ENCODE measurements around the gene PXDN. TPM values are rescaled to one million over a fixed set of nuclear protein-coding genes. Genes with fewer than 3 reads are reported as not detected.

Gene PXDN
- total RNA-seq, 2 experiments from 2014 or later: 0.86 to 1.8 TPM

DNA sequence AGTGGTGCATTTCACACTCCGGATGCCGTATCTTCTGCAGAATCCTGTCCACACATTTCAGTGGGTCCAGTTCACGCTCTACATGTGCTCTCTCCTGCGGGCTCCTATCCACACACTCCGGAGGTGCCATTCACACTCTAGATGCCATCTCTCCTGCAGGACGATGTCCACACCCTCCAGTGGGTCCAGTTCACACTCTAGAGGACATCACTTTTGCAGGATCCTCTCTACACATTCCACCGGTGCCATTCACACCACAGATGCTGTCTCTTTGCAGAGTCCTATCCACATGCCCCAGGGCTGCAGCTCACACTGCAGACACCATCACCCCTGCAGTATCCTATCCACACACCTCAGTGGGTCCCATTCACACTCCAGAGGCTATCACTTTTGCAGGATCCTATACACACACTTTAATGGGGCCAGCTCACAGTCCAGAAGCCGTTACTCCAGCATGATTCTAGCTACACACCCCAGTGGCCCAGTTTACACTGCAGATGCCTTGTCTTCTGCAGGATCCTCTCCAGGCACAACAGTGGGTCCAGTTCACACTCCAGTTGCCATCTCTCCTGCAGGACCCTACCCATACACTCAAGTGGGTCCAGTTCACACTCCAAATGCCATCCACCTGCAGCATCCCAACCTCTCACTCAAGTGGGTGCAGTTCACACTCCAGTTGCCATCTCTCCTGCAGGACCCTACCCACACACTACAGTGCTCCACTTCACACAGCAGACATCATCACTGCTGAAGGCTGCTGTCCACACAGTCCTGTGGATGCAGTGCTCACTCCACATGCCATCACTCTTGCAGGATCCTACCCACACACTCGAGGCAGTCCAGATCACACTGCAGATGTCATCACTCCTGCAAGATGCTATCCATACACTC, 2.1 kb upstream of the PXDN start:
- ATAC-seq (ENCODE audit: low read depth) (no peak), DNase-seq (peak; percentile 5)
- POLR2A ChIA-PET: no interaction called here
- peaks cover 44% of the 10 kb centered on the region for H3K27me3 Mint-ChIP-seq
- peaks cover 9% of the 10 kb centered on the region for H3K4me1 Mint-ChIP-seq
- no peaks in the 10 kb centered on the region for H3K9me3 Mint-ChIP-seq
- no peak overlapping the region for H3K4me3 Mint-ChIP-seq
- no peak overlapping the region for H3K27ac Mint-ChIP-seq
- no peaks in the 10 kb centered on the region for H3K36me3 Mint-ChIP-seq

DNA sequence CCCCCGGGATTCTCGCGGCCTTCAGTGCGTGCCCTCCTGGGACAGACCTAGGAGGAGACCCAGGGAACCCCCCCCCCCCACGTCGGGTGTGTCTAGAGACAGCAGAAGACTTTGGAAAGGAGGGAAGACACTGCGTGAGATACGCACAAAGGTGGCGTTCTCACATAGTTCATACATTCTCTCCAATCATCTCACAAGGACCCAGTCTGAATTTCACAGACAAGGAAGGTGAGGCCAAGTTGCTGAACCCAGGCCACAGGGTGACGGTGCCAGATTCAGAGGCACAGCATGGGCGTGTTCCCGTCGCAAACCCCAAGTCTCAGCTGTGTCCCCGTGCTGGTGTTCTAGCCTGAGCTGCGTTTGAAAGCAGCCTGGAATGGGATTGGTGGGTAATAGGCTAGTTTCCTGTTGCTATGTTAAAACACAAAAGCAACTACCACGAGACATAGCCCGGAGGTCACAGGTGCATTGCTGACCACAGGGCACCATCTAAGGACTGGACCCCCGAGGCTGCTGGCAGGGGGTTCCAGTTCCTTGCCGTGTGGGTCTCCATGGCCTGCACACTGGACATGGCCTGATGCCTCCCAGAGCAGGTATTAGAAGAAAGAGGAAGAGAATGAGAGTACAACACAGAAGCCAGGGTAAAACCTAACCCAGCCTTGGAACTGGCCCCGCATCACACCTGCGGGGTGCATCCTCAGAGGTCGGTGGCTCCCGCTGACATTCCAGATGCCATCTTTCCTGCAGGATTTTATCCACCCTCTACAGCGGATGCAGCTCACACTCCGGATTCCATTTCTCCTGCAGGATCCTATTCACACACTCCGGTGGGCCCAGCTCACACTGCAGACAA, 1.1 kb upstream of the PXDN start:
- peaks cover 4% of the 10 kb centered on the region for H3K4me1 Mint-ChIP-seq
- POLR2A ChIA-PET: no interaction called here
- peaks cover 41% of the 10 kb centered on the region for H3K27me3 Mint-ChIP-seq
- no peak overlapping the region for H3K27ac Mint-ChIP-seq
- H3K36me3 Mint-ChIP-seq: no peaks in the 10 kb centered on the region
- DNase-seq: peak; percentile 23
- no peak for ATAC-seq (ENCODE audit: low read depth)
- H3K4me3 Mint-ChIP-seq: peak overlapping the region; percentile 72
- H3K9me3 Mint-ChIP-seq: no peaks in the 10 kb centered on the region

DNA sequence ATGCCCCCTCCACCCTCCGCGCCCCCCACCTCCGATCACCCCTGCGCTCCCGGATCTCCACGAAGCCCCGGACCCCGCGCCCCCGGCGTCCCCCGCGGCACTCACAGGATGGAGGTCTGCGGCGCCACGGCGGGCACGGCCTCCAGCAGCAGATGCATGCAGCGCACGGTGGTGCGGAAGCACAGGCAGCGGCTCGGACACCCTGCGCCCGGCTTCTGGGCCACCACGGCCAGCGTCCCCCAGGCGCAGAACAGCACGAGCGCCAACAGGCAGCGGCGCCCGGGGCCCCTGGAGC, 217 bp downstream of the PXDN start:
- Mint-ChIP-seq H3K4me3 (no peak overlapping the region), H3K4me1 (peaks cover 4% of the 10 kb centered on the region), H3K27ac (no peak overlapping the region), H3K36me3 (no peaks in the 10 kb centered on the region), H3K9me3 (no peaks in the 10 kb centered on the region), H3K27me3 (peaks cover 41% of the 10 kb centered on the region)
- POLR2A ChIA-PET: no interaction called here
- DNase-seq (peak; percentile 43), ATAC-seq (ENCODE audit: low read depth) (peak; percentile 46)

DNA sequence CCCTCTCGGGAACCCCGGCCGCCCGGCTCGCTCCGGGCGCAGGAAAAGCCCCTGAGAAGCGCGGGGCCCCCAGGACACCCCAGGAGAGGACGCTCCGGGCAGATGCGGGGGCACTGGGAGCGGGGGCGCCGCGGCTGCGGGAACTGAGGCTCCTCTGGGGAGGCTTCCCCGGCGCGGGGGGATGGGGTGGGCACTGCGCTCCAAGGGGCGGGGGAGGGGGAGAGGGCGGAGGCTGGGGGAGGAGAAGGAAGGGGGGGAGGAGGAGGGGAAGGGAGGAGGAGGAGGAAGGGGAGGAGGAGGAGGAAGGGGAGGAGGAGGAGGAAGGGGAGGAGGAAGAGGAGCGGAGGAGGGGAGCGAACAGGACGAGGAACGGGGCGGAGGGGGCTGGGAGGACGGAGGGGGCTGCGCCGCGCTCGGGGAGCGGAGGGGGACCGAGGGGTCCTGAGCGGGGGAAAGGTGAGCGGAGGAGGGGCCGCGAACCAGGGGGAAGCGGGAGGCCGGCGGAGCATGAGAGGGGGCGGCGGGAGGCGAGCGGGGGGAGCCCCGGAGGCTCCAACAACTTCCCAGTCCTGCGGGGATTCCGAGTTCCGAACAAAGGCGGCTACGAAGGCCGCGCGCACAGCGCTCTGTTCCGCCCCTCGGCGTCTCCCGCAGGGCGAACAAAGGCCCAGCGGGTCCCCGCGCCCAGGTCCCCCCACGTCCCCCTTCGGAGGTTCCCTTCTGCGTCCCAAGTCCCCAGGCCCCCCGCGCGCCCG, 742 bp downstream of the PXDN start:
- Mint-ChIP-seq H3K27ac (no peak overlapping the region), H3K36me3 (no peaks in the 10 kb centered on the region), H3K4me3 (peak overlapping the region; percentile 78), H3K27me3 (peaks cover 41% of the 10 kb centered on the region), H3K9me3 (no peaks in the 10 kb centered on the region), H3K4me1 (peaks cover 4% of the 10 kb centered on the region)
- POLR2A ChIA-PET: no interaction called here
- no peak for DNase-seq
- peak; percentile 27 for ATAC-seq (ENCODE audit: low read depth)

DNA sequence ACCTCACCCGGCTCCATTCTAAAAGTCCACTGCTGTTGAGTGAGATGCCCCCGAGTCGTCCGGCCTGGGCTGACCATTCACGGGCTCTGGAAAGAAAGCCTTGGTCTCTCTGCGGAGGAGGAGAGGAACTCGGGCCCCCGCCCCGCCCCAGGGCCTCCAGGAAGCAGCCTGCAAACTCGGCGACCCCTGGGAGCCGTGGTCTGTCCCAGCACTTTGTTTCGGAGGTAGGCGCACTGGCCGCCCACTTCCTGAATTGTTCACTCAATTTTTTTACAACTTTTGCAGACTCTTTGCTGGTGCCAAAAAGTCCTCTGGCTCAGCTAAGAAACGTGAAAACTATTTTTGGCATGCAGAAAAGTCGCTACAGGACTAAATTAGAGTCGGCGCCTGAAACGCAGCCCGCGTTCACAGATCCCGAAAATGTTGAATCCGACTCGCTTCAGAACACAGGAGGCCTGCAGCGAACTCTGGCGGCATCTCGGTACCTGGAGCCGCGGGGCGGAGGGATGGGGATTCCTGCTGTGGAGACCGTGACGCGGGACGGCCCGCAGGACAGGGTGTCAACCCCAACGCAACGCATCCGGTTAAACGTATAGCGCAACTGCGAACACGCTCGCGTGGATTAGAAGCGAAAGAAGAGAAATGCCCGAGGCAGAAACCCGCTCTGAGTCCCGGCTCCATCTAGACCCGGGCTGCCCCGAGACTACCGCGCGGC, 1.5 kb downstream of the PXDN start:
- Mint-ChIP-seq H3K9me3 (no peaks in the 10 kb centered on the region), H3K4me1 (peaks cover 4% of the 10 kb centered on the region), H3K36me3 (no peaks in the 10 kb centered on the region), H3K27me3 (peaks cover 41% of the 10 kb centered on the region), H3K4me3 (peak overlapping the region; percentile 78), H3K27ac (peak overlapping the region; percentile 51)
- DNase-seq: peak; percentile 54
- ATAC-seq (ENCODE audit: low read depth): peak; percentile 61
- POLR2A ChIA-PET: no interaction called here

DNA sequence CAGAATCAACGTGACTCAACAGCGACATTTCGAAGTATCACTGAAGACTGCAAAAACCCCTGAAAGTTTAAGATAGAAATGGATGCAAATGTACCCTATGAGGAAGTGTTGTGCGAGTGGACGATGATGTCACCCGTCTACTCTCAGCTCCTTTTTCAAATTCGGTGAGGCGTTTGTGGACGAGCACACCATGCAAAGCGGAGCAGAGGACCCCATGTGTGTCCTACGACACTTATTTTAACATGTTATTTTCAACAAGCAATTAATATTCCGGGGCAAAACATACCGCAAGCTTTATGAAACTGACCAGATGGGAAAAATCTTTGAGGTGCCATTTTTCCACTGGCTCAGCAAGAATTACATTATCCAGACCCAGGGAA, 2.0 kb downstream of the PXDN start:
- ATAC-seq (ENCODE audit: low read depth) (no peak), DNase-seq (no peak)
- H3K27me3 Mint-ChIP-seq: peaks cover 38% of the 10 kb centered on the region
- H3K36me3 Mint-ChIP-seq: no peaks in the 10 kb centered on the region
- H3K27ac Mint-ChIP-seq: no peak overlapping the region
- H3K4me3 Mint-ChIP-seq: peak overlapping the region; percentile 37
- POLR2A ChIA-PET: no interaction called here
- no peaks in the 10 kb centered on the region for H3K9me3 Mint-ChIP-seq
- peaks cover 4% of the 10 kb centered on the region for H3K4me1 Mint-ChIP-seq

DNA sequence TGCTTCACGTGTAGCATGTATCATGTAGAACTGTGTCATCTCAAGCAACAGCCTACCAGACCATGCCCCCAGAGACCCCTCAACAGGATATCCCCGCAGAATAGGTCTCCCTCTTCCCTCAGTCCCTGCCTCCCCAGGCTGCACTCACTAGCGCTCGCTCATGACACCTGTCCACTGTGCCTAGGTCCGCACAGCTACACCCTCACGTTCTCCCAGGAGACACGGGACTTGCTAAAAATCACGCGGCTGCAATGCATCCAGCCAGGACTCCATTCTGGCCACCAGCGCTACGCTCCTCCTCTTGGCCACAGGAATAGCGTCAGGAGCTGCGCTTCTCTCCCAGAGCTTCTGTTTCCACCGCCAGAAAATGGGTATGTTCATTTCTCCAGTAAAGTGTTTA, 2.5 kb downstream of the PXDN start:
- no peak overlapping the region for H3K4me3 Mint-ChIP-seq

DNA sequence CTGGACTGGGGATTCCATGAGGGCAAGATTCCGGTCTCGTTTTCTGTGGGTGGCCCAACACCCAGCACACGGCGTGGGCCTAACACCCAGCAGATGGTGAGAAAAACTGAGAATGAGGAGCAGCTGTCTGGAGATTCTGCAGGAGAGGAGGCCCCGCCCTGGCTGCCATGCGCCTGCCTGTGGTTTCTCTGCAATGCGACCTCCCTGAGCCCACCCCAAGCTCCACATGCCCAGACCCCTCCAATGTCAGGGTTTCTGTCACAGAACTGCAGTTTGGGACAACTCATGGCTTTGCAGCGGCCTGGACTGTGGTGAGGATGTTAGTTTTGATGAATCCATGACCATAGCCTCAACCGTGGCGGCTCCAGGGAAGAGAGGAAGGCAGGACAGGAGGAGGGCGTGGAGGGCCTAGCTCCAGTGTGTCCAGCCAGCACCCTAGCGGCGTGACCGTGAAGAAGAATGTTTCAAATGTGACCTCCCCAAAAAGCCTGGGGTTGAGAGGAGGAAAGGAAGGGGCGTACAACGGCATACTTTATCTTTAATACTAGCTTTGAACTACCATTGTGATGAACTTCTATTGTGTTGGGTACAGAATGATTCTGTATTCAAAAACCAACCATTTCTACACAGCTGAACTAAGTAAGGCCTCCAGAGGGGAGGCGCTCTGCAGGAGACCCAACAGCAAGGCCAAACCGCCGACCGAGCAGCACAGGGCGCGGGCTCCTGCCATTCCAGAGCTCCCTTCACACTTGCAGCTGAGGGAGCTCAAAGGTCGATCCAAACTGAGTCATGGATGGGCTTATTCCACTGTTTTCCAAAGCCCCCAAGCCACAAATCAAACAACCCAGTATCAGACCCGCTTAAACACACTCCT, 3.4 kb downstream of the PXDN start:
- POLR2A ChIA-PET: no interaction called here
- Mint-ChIP-seq H3K9me3 (no peaks in the 10 kb centered on the region), H3K4me3 (no peak overlapping the region), H3K27ac (no peak overlapping the region), H3K27me3 (peaks cover 30% of the 10 kb centered on the region), H3K36me3 (no peaks in the 10 kb centered on the region), H3K4me1 (peaks cover 4% of the 10 kb centered on the region)
- DNase-seq (no peak), ATAC-seq (ENCODE audit: low read depth) (no peak)

More for the DNA sequence above, 2.5 kb downstream of the PXDN start:
- no peaks in the 10 kb centered on the region for H3K36me3 Mint-ChIP-seq
- no peak for ATAC-seq (ENCODE audit: low read depth)
- H3K27ac Mint-ChIP-seq: no peak overlapping the region
- peaks cover 38% of the 10 kb centered on the region for H3K27me3 Mint-ChIP-seq
- DNase-seq: no peak
- H3K9me3 Mint-ChIP-seq: no peaks in the 10 kb centered on the region
- POLR2A ChIA-PET: no interaction called here
- peaks cover 4% of the 10 kb centered on the region for H3K4me1 Mint-ChIP-seq

DNA sequence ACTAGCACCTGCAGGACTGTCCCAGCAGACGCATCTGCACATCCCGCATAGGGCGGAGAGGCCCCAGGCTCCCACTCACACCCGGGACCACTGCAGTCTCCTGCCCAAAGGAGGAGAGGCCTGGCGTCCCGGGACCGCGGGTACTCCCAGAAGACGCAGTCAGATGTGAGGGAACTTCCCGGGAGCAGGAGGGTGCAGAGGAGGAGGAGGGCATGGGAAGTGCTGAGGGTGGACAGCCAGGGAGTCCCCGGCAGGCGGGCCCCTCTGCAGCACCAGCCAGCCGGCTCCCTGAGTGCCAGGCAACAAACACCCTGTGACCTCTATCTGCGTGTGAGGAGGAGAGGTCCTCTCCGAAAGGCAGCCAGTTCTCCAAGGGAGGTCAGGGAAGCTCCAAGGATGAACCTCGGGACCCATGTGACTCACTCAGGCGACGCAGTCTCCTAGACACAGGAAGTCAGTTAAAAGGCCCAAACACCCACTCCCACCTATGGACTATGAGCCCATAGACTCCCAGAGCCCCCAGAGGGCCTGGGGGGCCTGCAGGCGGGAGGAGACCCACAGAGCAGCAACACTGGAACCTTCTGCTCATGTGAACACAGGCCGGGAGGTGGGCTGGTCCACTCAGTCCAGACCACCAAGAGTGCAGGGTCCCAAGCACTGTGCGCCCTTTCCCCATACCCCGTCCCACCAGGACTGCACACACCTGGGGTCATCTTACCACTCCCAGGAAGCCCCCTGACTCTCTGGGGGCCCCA, 4.2 kb downstream of the PXDN start:
- POLR2A ChIA-PET: no interaction called here
- DNase-seq: no peak

DNA sequence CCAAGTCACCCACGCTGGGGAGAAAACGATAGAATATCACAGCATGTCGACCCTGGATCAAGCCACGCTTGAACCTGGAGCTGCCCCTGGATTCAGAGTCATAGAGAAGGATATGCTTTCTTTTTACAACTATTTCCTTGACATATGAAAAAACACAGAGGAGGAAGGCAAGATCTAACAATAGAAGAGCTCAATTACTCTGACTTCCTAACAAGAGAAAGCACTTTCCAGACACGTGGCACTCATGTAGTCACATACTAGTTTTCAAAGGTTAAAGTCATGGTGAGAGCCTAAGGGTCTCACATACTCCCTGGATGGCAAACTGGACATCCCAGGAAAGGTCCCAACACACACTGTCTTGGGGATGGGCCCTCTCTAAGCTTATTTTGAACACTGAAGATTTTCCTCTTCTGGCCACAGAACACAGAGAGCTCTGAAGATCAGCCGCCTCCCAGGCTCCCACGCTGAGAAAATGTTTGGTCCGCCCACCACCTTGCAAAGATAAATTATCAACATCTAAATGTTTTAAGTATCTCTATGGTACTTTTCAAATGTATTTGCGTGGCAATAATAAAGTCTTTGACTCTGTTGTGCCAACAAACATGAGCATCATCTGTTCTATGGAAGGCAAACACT, 4.9 kb downstream of the PXDN start:
- ATAC-seq (ENCODE audit: low read depth): no peak
- Mint-ChIP-seq H3K4me3 (no peak overlapping the region), H3K27me3 (peaks cover 19% of the 10 kb centered on the region), H3K9me3 (no peaks in the 10 kb centered on the region), H3K36me3 (no peaks in the 10 kb centered on the region), H3K27ac (no peak overlapping the region), H3K4me1 (peaks cover 3% of the 10 kb centered on the region)
- POLR2A ChIA-PET: no interaction called here
- no peak for DNase-seq

More for the DNA sequence above, 4.2 kb downstream of the PXDN start:
- Mint-ChIP-seq H3K4me3 (no peak overlapping the region), H3K36me3 (no peaks in the 10 kb centered on the region), H3K4me1 (peaks cover 4% of the 10 kb centered on the region), H3K9me3 (no peaks in the 10 kb centered on the region), H3K27me3 (peaks cover 24% of the 10 kb centered on the region), H3K27ac (no peak overlapping the region)
- ATAC-seq (ENCODE audit: low read depth): no peak

DNA sequence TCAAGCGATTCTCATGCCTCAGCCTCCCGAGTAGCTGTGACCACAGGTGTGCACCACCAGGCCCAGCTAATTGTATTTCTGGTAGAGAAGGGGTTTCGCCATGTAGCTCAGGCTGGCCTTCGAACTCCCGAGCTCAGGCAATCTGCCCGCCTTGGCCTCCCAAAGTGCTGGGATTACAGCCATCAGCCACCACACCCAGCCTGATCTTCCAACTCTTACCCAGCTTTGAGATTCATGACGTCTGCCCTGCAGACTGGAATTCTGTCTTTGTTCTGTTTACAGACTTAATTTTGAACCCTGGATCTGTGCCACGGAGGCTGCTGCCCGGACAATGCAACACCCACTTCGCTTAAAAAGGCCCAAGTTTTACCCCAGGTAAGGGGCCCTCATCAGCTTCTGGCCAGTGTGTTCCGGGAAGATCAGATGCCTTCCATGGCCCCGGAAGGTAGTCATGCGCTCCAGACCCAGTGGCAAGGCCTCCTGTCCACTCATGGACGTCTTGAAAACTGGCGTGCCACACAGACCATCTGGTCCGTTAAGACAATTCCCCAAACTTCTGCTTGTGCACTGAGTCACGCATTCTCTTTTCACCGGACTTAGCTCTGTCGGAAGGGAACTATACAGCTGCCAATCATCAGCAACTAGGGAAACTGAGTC, 5.5 kb downstream of the PXDN start:
- H3K27ac Mint-ChIP-seq: no peak overlapping the region
- ATAC-seq (ENCODE audit: low read depth) (no peak), DNase-seq (no peak)
- no peak overlapping the region for H3K4me3 Mint-ChIP-seq
- peaks cover 19% of the 10 kb centered on the region for H3K27me3 Mint-ChIP-seq
- POLR2A ChIA-PET: no interaction called here
- H3K9me3 Mint-ChIP-seq: no peaks in the 10 kb centered on the region
- no peaks in the 10 kb centered on the region for H3K36me3 Mint-ChIP-seq
- peaks cover 3% of the 10 kb centered on the region for H3K4me1 Mint-ChIP-seq

Data from activated naive CD8-positive, alpha-beta T cell treated with anti-CD3 and anti-CD28 coated beads, Interleukin-2, amount 10 ng/mL, durations not matched to agents 7 days and 5 days (primary cell).